Stimulated activated CD4-positive, alpha-beta T cell treated with anti-CD3 and anti-CD28 coated beads, Interleukin-2, amount 100 ng/mL, for 4 hours (primary cell): ENCODE results near the gene ZBP1.

ENCODE experiments used
- DNase-seq: peaks from one replicate; pipeline ENCODE4 v3.0.0-alpha.2; 2020; ENCODE audit warnings: low read depth

The ZBP1 gene

DNA sequence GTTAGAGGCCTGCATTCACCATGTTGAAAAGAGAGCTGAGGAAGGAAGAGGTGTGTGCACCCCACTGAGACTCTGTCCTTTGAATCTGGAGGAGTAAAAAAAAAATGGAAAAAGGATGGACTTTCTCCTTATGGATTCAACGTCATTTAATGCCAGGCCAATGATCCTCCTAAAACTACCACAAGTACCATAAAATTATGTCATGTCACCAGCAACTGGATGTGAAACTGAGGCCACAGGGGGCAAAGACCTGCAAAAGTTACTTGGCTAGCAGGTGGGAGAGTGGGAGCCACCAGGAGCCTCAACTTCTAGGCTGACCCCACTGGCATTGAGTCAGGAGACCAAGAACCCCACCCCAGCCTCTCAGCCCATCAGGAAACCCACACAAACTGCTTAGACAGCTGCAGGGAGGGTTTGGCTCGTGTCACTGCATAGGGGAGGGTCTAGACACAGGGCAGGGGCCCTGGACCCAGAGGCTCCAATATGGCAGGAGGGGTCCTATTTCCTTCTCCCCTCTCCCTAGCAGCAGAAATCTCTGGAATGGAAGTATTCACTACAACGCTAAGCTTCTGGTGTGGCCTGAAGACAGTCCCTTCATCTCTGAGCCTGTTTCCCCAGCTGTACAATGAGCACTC, 48.3 kb downstream of the ZBP1 start:
- no peak for DNase-seq

DNA sequence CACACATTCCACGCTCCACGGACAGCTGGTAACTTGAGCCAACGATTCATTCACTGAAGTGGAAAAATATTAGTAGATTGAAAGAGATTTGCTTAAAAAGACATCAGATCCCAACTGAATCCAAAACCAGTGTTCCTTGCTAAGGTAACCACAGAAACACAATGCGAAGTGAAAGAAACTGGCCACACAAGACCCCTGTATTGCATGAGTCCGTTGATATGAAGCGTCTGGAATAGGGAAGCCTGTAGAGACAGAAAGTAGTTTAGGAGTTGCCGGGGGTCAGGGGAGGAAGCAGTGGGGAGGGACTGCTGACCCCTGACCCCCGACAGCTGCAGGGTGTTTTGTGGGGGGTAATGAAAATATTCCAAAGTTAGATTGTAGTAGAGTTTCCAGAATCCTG, 49.3 kb downstream of the ZBP1 start:
- DNase-seq, result no peak

DNA sequence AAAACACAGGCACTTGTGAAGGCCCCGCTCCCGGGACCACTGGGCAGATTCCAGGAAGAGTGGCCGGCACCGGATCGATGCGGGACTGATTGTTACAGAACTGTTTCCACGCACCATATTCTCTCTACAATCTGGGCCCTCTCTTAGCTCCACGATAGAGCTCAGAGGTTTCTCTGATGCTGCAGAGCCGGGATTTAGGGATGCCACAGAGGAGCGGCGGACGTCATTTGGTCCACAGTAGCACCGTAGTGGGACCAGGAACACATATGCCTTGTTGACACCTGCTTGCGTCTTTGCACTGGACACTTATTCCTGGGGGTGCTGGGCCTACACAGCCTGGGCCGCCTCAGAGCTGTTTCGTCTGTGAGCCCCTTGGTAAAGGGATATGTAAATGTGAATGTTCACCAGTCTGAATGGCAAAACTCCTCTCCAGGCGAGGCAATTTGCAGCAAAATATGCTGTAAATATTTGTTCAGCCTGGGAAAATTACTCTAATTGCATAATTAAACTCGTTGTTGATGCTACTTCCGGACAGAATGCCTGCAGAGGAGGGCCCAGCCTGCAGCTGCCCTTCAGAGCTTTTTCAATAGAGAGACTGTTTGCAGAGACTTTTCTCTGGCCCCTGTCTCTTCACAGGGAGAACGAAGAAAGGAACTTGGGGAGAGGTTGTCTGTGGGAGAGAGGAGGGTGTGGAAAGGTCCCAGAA, 49.9 kb downstream of the ZBP1 start:
- no peak for DNase-seq

DNA sequence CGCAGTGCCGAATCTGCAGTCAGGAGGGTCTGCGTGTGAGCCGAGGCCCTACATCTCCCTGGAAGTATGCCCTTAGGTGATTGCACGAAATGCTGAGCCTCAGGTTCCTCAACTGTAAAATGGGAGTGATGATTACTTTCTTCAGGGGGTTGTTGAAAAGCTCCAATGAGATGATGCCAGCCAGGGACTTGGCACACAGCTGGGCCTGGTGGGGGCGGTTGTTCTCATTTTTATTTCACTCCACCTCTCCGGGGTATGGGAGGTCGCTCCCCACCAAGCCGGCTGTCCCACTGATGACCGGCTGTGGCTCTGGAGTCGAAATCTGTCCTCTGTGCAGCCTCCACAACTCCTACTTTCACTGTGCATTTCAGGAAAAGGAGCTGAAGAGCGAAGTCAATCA, 51.3 kb downstream of the ZBP1 start:
- DNase-seq, result no peak

DNA sequence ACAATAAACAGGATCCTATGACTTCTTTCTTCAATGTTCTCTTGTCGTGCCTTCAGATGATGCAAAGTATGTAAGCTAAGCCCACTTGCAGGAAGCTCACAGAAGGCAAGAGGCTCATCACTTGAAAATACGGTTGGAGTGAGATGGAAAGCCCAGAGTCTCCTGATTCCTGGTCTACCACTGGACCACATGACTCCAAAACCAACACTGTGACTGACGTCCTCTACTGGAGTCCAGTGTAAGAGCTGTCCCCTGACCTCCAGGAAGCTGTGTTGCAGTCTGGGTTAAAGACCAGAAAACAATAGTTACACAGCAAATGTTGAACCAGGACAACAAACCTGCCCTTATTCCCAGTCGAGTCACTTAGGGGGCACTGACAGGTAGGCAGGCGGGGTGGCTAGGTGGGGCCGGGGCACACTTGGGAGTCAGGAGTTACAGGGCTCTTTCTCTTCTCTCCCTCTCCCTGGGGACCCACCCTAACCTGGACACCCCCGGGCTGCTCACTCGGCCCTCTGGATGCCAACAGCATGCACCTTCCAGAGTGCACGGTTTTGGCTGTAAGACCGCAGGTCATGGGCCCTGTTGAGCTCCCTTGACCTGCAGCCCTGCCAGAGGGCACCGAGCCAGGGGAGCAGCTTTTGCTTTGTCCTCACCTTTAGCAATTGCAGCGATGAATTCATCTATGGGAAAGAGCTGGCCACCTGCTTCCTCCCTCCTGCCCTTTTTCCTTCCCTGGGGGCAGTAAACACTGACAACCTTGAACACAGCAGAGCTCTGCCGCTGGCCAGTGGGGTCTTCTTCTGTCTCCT, 51.9 kb downstream of the ZBP1 start:
- no peak for DNase-seq

DNA sequence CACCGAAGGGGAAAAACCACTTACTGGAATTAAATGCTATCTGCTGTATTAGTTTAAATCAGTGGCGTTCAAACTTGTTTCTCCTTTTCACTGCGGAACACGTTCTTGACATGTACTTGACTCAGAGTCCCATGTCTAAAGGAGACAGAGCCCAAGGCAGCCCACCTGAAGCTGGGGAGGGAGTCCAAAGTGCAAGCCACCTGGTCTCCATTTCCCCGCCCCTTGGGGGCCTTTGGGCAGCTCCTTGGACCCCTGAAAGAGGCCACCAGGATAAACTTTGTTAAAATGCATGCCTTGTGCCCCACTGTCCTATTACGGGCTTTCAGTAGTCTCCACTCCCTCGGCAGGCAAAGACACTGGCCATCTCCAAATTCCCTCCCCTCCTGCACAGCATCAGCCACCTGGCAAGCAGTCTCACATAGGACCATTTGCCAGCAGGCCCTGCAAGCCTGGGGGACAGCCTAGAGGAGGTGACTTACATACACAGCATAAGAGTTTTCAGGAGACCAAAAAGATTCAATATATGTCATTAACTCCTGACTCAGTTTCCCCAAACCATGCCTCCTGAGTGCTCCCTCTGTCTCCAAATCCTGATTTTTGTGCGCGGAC, 52.7 kb downstream of the ZBP1 start:
- no peak for DNase-seq

DNA sequence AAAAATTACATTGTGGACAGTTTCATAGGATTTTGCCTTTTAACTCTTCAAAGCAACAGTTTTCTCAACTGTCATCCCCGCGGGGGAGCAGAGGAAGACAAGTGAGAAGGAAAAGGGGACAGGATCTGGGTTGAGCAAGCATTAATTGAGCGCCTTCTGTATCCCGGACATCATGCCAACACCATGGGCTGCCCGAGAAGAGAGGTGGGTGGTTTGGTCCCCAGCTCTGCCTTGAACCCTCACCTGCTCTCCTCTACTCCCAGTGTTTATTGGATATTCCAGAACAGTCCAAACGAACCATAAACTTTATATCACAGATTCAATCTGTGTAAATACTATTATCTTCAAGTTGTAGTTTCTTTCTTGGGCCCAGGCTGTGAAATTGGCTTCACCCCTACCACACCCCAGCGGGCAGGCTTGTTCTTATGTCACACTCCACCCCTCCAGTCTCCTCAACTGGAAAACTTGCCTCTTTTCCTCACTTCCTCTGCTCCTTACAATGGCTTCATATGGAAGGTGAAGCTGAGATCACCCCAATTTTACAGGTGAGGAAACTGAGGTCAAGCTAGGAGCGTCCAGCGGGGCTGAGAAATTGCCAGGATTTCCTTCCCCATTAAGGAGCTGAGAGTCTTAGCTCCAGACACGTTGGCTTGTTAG, 53.3 kb downstream of the ZBP1 start:
- DNase-seq, result no peak

DNA sequence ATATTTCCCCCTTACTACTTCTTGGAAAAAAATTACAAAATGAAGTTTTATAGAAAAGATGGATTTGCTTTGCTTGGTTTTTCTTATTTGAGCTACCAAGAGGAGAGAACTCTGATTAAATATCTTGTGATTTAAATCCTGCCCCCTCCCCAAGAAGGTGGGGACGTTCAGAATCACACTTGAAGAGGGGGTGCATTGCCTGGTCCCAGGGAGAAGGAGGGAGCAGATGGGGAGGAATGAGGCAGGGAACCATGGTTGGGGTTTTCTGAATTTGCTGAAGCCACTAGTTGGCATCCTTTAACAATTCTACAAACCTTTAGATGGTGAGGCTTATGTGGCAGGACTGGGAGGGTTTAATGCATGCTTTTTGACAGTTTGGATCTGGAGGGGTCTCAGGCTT, 53.8 kb downstream of the ZBP1 start:
- no peak for DNase-seq

DNA sequence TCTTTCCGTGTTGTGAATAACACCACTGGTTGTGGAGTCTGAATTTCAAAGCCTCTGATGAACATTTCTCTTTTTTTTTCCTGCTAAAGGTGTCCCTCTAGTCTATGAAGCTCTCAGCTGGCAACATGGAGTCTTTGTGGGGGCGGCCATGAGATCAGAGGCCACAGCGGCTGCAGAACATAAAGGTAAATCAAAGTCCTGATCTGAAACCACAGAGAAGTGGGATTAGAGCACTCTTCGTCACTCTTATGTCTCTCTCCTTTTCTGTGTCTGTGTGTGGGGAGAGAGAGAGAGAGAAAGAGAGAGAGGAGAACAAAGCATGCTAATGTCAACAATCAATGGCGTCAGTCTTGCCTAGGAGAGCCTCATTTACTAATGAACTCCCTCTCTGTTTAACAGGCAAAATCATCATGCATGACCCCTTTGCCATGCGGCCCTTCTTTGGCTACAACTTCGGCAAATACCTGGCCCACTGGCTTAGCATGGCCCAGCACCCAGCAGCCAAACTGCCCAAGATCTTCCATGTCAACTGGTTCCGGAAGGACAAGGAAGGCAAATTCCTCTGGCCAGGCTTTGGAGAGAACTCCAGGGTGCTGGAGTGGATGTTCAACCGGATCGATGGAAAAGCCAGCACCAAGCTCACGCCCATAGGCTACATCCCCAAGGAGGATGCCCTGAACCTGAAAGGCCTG, 55.1 kb downstream of the ZBP1 start:
- DNase-seq, result no peak

DNA sequence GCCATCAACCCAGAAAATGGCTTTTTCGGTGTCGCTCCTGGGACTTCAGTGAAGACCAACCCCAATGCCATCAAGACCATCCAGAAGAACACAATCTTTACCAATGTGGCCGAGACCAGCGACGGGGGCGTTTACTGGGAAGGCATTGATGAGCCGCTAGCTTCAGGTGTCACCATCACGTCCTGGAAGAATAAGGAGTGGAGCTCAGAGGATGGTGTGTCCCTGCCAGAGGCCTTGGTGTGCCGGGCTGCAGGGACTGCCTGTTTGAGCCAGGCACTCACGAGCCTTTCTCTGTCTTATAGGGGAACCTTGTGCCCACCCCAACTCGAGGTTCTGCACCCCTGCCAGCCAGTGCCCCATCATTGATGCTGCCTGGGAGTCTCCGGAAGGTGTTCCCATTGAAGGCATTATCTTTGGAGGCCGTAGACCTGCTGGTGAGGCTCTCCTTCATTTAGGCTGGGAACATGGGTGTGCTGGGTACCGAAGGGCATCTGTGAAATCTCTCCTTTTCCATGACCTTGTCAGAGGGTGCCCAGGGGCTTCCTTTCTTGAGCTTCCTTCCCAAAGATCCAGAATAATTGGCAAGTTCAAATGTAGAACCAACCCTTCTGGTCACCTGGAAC, 55.9 kb downstream of the ZBP1 start:
- no peak for DNase-seq

DNA sequence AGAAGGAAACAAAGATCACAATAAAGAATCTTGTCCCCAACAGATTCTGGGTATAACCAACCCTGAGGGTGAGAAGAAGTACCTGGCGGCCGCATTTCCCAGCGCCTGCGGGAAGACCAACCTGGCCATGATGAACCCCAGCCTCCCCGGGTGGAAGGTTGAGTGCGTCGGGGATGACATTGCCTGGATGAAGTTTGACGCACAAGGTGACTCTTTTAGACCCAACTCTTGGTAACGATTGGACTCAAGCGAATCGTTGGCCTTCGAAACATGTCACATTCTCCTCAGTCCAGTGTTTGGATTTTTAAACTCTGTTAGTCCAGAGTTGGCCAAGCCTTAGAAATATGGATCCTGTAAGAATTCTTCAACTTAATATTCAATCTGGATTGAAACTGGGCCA, 56.7 kb downstream of the ZBP1 start:
- no peak for DNase-seq

DNA sequence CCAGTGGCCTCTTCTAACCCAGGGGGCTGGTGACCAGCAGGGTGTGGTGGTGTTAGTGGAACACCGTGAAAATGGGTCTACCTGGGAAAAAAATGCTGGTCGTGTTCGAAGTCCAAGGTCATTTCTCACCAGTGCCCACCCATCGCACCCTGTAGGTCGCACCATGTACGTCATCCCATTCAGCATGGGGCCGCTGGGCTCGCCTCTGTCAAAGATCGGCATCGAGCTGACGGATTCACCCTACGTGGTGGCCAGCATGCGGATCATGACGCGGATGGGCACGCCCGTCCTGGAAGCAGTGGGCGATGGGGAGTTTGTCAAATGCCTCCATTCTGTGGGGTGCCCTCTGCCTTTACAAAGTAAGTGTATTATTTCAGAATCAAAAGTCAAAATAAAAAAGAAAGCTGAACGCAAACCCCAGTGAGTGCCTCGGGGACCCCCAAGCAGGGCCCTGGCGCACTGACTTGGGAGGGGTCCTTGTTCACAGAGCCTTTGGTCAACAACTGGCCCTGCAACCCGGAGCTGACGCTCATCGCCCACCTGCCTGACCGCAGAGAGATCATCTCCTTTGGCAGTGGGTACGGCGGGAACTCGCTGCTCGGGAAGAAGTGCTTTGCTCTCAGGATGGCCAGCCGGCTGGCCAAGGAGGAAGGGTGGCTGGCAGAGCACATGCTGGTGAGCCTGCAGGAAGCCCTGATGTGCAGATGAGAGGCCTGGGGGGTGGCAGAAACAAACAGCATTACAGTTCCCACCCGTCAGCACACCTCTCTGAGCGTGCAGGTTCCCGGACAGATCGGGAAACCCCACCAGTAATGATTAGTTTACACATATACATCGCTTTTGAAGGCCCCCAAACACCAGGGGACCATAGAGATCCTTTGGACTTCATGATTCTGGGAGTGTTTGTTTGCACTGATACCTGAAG, 57.4 kb downstream of the ZBP1 start:
- no peak for DNase-seq

DNA sequence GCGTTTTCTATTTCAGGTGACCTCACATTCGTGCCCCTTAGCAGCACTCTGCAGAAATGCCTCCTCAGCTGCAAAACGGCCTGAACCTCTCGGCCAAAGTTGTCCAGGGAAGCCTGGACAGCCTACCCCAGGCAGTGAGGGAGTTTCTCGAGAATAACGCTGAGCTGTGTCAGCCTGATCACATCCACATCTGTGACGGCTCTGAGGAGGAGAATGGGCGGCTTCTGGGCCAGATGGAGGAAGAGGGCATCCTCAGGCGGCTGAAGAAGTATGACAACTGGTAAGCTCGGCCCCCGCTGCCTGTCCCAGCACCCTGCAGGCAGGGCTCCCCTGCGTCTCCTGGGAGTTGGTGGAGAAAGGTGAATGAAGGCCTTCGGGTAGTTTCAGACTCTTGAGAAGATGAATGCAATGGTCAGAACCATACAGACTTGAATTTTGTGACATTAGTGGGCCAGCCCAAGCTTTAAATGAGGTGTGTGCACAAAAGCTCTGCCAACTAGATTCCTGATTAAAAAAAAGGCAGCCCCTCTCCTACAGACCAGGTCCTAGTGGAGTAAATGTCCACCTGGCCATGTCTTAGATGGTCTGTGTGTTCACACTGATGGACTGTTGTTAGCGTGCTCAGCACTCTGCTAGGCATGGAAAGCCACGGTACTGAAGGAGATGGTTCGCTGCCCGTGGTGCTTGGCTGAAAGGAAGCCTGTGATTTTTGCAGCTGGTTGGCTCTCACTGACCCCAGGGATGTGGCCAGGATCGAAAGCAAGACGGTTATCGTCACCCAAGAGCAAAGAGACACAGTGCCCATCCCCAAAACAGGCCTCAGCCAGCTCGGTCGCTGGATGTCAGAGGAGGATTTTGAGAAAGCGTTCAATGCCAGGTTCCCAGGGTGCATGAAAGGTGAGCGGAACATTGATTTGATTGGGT, 58.6 kb downstream of the ZBP1 start:
- DNase-seq, result no peak

DNA sequence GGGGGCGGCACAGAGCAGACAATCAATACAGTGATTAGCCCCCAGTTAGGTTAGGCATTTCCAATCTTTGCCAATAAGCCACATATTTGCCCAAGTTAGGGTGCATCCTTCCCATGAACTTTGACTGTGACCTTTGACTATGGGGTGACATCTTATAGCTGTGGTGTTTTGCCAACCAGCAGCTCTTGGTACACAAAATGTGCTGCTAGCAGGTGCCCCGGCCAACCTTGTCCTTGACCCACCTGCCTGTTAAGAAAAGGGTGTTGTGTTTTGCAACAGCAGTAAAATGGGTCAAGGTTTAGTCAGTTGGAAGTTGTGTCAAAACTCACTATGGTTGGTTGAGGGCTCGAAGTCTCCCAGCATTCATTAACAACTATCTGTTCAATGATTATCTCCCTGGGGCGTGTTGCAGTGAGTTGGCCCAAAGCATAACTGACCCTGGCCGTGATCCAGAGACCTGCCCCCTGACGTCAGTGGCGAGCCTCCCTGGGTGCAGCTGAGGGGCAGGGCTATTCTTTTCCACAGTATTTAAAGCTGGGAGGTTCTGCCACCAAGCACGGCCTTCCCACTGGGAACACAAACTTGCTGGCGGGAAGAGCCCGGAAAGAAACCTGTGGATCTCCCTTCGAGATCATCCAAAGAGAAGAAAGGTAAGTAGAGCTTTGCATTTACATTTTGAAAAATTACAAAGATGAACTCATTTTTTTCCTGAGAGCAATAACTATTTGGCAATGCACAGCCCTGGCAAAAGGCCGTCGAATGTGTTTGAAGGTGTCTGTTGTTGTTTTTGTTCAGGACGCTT, 59.5 kb downstream of the ZBP1 start, which contains the start of gene PCK1:
Gene PCK1 (plus strand): TSS at position 557 of the 802 bp plus-strand sequence. CDS start 302 bp downstream, outside the sequence.
- no peak for DNase-seq

DNA sequence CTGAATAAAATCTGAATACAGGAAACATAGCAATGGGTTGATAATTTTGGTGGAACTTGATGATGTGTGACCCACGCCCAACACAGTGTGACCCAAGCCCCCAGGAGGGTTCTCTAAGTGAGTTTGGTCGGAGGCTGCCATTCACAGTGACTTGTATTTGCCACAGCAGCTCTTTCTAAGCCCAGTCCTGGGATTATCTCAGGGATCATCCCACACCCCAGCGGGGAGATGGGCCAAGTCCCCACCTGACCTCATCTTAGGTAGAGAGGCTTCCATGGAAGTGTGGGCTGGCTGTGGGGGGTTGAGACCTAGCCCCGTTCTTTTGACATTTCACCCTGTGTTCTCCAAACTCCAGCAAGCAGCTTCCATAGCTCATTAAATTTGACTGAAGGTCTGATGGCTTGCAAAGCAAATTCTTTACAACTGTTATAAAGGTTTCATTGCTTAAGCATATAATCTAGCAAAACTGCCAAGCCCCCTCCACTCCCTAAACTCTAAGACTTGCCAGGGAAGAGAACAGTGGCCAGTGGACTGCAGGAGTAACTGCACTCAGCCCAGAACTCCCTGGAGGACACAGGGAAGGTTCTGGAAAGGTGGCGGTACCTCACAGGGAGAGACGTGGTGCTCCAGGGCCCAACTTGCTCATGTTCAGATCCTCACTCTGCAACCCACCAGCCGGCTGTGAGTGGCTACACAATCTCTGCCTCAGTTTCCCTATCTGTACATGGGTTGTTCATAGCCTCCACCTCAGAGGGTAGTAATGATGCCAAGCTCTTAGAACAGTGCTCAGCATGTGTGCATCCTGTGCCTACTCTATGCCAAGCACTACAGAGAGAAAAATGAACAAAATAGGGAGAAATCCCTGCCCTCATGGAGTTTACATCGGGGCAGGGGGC, 60.3 kb downstream of the ZBP1 start:
- no peak for DNase-seq

DNA sequence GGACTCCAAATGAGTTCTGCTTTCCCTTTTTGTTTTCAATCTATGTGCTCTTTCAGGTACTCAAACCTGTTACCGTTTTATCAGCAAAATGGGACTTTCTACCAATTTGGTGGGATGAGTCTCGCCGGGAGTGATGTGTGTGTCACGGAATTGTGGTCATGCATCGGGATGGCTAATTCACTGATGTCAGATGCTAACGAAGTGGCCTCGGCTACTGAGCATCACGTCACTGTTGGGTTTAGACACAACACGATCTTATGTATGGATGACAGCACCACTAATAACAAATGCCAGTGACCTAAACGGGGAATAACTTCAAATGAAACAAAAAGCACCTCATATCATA, 61.0 kb downstream of the ZBP1 start:
- DNase-seq, result no peak
